Measurements from ENCODE around the gene GOLT1B.

DNA sequence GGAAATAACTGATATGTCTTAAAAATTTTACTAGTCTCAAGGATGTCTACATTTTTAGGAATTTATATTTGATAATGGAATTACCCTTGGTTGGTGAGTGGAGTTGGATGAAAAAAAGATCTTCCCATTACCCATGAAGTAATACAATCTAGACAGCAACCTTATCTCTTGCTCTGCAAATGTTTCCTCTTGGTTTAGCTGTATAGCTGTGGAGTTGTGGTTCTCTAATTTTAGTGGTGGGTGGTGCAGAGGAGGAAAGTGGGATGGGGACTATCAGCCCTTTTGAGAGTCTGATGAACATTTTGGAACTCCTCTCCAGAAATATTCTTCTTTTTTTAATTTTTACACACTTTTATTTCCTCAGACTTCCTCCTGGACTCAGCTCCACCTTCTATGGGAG, 41.6 kb downstream of the GOLT1B start:
- TF ChIP-seq POLR2A (IDR thresholded peaks at IDR 0.05; ENCODE audit: control extremely low read depth in 1 of 2, low read depth in 2 of 2, low read length in 2 of 2) (no peak), EP300 (IDR thresholded peaks at IDR 0.05; ENCODE audit: borderline replicate concordance in 1 of 2, low read depth in 2 of 2, low read length in 2 of 2) (no peak), SP1 (IDR thresholded peaks at IDR 0.05; ENCODE audit: low read depth, low read length) (no peak), TCF12 (IDR thresholded peaks at IDR 0.05; ENCODE audit: low read depth, low read length) (no peak), BACH1 (IDR thresholded peaks at IDR 0.05; ENCODE audit: low read length) (no peak)
- TF ChIP-seq, protein P1, sequence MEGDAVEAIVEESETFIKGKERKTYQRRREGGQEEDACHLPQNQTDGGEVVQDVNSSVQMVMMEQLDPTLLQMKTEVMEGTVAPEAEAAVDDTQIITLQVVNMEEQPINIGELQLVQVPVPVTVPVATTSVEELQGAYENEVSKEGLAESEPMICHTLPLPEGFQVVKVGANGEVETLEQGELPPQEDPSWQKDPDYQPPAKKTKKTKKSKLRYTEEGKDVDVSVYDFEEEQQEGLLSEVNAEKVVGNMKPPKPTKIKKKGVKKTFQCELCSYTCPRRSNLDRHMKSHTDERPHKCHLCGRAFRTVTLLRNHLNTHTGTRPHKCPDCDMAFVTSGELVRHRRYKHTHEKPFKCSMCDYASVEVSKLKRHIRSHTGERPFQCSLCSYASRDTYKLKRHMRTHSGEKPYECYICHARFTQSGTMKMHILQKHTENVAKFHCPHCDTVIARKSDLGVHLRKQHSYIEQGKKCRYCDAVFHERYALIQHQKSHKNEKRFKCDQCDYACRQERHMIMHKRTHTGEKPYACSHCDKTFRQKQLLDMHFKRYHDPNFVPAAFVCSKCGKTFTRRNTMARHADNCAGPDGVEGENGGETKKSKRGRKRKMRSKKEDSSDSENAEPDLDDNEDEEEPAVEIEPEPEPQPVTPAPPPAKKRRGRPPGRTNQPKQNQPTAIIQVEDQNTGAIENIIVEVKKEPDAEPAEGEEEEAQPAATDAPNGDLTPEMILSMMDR (IDR thresholded peaks at IDR 0.05; ENCODE audit: control extremely low read depth in 1 of 3, insufficient read depth in 1 of 3, low read depth in 1 of 3, low read length in 3 of 3) = no peak

Measured in H1 (cell line).